H7 (cell line): Measurements from ENCODE around the gene POTEI. TPM values are rescaled to one million over a fixed set of nuclear protein-coding genes. Genes with fewer than 3 reads are reported as not detected.
"Not testable (repeated sequence)": the region's sequence is repeated elsewhere in the genome, so short reads cannot be mapped to it uniquely, and the experiment has no call there.

Experiments used
- DNase-seq: peaks from one replicate; pipeline ENCODE4 v3.0.0; 2012
- H3K27me3 ChIP-seq: 2 replicates; pipeline ENCODE4 v1.6.0; 2011; ENCODE audit warnings: mild to moderate bottlenecking, low read length; ENCODE audit not compliant: control insufficient read depth, insufficient read depth
- H3K36me3 ChIP-seq: replicated peaks from 2 replicates; pipeline ENCODE4 v1.5.1; 2011; ENCODE audit warnings: low read length; ENCODE audit not compliant: control insufficient read depth, insufficient read depth
- H3K4me3 ChIP-seq: 2 replicates; pipeline ENCODE4 v1.5.1; 2011; ENCODE audit warnings: low read depth, mild to moderate bottlenecking, control low read depth, low read length, moderate library complexity; ENCODE audit not compliant: insufficient read depth
- total RNA-seq: library from RNA; depleted of rRNA; stranded (reverse); fragments of >200 nt; shearing (Covaris generic); gene quantifications from 2 replicates; pipeline ENCODE4 v1.2.3, GENCODE V29; 2014; rRNA removed

Gene POTEI
- total RNA-seq: 0.07 TPM in 2 replicates

DNA sequence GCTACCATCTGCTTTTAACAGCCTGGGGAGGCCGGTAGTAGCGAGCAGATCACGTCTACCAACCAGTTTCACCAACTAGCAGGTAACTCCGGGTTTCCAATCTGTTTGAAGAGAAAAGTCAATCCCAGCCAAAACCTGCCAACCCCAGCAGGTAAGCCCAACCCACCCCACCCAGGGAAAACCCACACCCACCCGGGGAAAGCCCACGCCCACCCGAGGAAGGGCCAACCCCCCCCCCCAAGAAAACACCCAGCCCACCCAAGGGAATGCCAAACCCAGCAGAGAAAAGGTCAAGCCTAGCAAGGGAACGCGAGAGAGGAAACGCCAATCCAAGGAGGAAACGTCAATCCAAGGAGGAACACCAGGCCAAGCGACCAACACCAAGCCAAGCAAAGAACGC is at the start of gene POTEI:
Gene POTEI (minus strand): TSS at position 101 of the 400 bp plus-strand sequence. CDS start 93 bp downstream, at position 8.
- H3K4me3 ChIP-seq, H3K36me3 ChIP-seq, H3K27me3 ChIP-seq, DNase-seq: not testable (repeated sequence)

DNA sequence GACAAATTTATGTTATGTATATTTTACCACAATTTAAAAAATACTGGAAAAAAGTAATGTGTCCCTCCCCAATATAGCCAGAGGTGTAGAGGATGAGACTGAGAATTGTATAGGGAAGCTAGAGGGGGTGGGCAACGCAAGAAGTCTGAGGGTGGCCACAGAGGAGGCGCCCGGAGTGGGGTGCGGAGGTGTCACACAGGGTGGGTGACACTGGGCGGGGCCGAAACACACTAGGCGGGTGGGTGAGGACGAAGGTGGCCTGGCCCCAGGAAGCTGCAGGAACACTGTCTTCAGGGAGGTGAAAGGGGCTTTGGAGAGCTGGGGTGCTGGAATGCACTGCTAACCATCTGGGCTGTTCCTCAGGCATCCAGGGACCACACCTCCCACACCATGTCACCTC is 47.3 kb upstream of the POTEI start:
- not testable (repeated sequence) for DNase-seq, H3K27me3 ChIP-seq, H3K4me3 ChIP-seq, H3K36me3 ChIP-seq

DNA sequence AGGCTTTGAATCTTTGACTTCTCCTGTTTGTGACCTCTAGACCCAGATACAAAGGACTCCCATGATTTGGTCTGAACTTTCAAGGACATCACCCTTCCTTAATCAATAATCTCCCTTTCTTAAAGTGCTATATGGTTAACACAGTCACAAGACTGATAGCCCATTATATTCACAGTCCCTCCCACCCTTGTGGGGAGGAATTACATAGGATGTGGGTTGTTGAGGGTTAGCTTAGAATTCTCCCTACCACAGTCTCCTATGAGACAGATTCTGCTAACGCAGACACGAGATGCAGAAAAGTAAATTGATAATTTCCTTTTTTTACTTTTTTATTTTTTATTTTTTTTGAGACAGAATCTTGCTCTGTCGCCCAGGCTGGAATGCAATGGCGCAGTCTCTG is 45.0 kb upstream of the POTEI start:
- DNase-seq, H3K27me3 ChIP-seq, H3K36me3 ChIP-seq, H3K4me3 ChIP-seq: not testable (repeated sequence)

DNA sequence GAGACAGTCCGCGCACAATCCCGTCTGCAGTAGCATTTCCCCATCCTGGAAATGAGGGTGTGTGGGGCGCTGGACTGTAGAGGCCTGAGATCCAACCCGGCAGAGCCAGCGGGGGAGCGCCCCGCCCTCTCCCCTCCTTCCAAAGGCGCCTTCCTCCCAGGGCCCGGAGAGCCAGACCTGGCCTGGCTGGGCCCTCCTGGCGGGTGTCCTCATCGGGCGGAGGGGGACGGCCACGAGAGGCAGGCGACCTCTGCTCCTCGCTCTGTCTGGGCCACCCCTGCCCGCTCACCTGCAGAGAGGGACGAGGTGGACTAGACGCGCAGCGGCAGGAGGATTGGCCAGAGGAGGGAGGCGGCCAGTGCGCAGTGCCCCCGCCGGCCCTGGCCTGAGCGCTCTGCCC is 40.3 kb upstream of the POTEI start:
- not testable (repeated sequence) for DNase-seq, H3K4me3 ChIP-seq, H3K27me3 ChIP-seq, H3K36me3 ChIP-seq

DNA sequence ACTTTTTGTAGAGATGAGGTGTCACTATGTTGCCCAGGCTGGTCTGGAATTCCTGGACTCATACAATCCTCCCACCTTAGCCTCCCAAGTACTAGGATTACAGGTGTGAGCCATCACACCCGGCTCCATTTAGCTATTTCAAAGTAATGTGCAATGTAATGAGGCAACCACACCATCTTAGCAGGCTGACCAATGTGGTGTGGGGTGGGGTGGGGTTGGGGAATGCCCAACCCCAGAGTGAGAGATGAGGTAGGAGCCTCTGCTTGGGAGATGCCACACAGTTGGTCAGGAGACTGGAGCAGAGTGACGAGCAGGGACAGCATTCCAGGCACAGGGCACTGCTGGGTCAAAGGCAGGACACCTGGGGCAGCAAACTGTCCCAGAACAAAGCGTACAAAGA is 39.3 kb upstream of the POTEI start:
- H3K36me3 ChIP-seq, H3K4me3 ChIP-seq, DNase-seq, H3K27me3 ChIP-seq: not testable (repeated sequence)

DNA sequence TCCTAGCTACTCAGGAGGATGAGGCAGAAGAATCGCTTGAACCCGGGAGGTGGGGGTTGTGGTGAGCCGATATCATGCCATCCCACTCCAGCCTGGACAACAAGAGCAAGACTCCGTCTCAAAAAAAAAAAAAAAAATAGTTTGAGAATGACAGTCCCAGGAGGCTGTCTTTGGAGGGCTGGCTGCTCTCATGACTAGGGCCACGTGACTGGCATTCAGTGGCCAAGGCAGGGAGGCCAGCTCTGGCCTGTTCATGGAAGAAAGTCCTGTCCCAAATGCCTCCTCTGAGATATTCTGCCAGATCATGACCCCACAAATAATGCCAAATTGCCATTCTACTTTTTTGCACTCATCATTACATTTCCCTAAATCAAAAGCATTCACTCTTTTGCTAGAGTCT is 35.9 kb upstream of the POTEI start:
- not testable (repeated sequence) for H3K36me3 ChIP-seq, DNase-seq

DNA sequence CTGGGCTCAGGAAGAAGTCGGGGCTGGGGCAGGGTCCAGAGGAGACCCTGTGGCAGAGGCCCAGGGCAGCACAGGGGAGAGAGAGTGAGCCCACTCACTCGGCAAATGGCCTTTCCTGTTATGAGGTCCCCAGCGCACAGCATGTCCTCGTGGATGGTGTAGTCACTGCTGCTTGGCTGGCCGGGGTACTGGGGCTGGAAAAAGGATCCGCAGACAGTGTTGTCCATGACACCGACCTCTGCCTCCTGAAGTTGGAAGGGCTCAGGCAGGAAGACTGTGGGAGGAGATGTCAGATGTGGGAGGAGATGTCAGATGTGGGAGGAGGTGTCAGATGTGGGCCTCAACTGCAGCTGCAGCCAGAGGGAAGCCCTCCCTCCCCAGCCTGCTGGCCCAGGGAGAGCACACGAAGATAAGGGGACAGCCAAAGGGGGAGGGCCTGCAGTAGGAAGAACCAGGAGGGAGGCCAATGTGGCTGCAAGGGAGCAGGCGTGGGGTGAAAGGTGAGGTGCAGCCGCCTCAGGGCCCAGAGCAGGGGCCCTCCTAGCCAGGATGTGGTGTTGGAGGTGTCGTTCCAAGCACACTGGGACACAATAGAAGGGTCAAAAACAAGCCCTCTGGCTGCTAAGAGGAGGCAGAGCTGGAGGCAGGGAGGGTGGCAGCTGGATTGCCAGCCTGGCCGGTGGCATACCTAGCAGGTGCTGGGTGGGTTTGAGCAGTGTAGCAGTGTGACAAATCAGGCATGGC is 34.8 kb upstream of the POTEI start:
- not testable (repeated sequence) for H3K4me3 ChIP-seq

More for the DNA sequence above, 35.9 kb upstream of the POTEI start:
- H3K27me3 ChIP-seq, H3K4me3 ChIP-seq: not testable (repeated sequence)

DNA sequence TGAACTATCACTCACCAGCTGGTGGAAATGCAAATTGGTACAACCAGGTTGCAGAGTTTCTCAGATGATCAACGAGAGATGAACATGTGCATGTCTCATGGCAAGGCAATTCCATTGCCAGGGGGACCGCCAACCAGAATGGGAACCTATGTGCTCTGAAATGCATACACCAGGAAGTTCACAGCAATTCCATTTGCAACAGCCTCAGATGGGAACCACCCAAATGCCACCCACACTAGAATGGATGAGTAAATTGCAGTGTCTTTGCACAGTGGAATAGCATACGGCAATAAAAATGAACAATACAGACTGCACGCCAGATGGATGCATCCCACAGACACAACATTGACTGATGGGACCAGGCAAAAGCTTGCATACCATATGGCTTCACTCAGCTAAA is 33.7 kb upstream of the POTEI start:
- DNase-seq, H3K27me3 ChIP-seq, H3K4me3 ChIP-seq, H3K36me3 ChIP-seq: not testable (repeated sequence)

More for the DNA sequence above, 34.8 kb upstream of the POTEI start:
- not testable (repeated sequence) for H3K27me3 ChIP-seq, H3K36me3 ChIP-seq, DNase-seq

DNA sequence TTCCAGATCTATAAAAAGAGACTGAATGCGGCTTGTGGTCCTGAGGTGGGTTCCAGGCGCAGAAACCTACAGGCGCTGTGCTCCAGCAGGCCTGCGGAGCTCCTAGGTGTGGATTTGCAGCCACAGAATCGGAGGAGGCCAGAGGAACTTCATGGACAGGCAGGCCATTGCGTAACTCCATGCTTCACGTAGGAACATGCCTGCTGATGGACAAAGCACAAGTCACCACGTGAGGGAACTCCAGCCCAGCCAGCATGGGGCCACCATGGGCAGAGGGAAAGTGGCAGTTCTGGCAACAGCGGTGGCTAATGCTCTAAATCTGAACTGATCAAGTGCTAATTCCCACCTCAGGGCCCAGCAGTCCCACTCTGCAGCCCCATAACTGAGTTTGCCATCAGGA is 29.1 kb upstream of the POTEI start:
- H3K27me3 ChIP-seq, DNase-seq, H3K4me3 ChIP-seq, H3K36me3 ChIP-seq: not testable (repeated sequence)

DNA sequence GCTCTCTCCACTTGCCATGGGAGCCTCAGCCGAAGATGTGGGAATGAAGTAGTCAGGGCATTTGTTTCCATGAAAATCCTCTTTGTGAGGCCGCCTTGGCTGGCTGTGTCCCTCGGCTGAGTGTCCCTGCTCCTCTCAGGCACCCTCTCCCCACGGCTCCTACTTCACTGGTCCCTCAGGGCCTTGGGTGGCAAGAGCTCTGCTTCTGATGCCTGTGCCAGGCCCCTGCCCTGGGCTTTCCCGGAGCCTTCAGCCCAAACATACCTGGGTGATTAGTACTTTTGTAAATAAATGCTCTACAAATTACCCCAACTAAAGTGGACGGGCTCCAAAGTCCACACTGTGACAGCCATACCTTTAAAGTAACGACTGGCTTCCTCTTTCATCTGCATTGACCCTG is 27.5 kb upstream of the POTEI start:
- not testable (repeated sequence) for H3K27me3 ChIP-seq, DNase-seq, H3K4me3 ChIP-seq, H3K36me3 ChIP-seq

DNA sequence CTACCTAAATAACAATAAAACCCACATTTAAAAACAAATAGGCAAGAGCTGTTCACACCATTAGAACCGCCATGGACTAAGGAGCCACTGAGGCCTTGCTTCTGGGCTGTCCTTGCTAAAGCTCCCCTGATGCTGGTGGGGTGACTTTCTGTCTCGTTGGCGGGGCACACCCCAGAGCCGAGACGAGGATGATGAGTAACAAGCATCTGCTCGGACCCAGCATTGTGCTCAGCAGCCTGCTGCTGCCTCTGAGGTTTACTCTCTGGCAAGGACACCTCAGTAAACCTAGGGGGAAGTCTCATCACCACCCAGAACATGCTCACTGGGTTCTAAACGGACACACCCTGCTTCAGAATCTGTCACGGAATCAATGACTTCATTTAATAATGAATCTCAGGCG is 22.5 kb upstream of the POTEI start:
- H3K36me3 ChIP-seq, H3K27me3 ChIP-seq, DNase-seq, H3K4me3 ChIP-seq: not testable (repeated sequence)

DNA sequence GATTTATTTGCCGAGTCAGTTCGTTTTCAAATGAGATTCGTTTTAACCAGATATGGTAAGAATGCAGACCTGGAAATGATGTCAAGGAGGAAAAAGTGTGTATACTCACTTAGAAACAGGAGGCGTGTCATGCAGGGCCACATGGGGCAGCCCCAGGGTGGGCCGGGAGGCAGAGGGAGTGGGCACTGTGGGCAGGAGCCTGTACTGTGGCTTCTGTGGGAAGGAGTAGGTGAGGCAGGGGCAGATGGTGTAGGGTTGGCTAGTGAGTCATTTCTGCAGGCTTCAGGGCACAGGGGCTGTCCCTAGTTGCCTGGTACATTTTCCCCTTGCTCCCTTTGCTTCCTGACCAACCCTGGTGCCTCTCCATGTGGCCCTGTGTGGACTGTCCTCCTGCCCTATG is 22.1 kb upstream of the POTEI start:
- not testable (repeated sequence) for H3K4me3 ChIP-seq, DNase-seq, H3K27me3 ChIP-seq, H3K36me3 ChIP-seq

DNA sequence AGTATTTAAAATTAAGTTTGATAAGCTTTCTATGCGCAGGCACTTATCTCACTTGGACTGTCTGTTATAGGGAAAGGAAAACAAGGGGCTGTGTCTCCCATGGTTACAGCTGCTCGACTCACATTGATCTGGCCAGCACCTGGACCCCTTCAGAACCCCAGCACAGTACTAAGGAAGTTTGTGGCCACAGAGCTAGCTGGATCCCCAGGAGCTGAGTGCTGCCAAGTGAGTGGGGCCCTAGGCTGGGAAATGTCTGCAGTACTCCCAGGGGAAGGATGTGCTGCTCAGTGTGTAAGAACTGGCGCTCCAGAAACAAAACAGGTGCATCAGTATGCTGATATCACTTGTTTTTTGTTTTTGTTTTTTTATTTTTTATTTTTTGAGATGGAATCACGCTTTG is 21.1 kb upstream of the POTEI start:
- H3K4me3 ChIP-seq, DNase-seq, H3K36me3 ChIP-seq, H3K27me3 ChIP-seq: not testable (repeated sequence)

DNA sequence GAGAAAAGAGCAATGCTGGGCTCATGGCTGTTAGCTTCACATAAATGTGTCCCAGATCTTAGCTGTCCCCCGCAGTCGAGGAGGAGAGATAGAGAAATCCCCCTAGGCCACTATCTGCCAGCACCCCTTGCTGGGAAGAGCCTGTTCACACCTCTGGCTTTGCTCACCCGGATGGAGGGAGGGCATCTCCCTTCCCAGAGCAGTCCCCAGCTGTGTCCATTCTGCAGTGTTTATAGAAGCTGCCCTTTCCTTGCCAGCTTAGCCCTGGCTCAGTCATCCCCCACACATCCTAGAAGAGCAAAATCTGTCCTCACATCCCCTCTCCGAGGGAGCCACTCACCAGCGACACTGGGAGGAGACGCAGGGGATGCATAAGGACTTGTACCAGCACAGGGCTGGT is 20.4 kb upstream of the POTEI start:
- not testable (repeated sequence) for H3K27me3 ChIP-seq, H3K36me3 ChIP-seq, DNase-seq, H3K4me3 ChIP-seq

DNA sequence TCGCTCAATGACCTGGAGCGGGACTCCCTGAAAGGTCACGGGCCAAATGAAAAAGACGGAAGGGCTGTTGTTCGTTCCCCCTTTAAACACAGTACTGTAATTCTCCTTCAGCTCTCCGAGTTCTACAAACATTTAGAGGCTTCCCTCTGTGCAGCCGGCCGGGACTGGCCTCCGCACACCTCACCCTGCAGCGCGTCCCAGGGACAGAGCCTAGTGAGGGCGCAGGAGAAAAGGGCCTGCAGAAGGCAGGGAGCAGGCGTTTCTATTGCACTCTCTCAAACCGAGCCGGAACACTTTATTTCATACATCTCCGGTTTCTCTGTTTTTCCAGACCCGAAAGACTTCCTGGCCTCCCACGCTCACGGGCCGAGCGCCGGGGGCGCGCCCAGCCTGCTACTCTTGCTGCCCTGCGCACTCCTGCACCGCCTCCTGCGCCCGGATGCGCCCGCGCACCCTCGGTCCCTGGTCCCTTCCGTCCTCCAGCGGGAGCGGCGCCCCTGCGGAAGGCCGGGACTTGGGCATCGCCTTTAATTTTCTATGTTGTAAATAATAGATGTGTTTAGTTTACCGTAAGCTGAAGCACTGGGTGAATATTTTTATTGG is 18.3 kb upstream of the POTEI start:
- not testable (repeated sequence) for DNase-seq

More for the DNA sequence above, 18.3 kb upstream of the POTEI start:
- not testable (repeated sequence) for H3K36me3 ChIP-seq, H3K27me3 ChIP-seq, H3K4me3 ChIP-seq
